Breast epithelium (tissue), 3 donors: ENCODE data around the gene NACAD.

Experiments
- POLR2A ChIP-seq: fragments of 450-650 bp; IDR thresholded peaks from one replicate; pipeline ENCODE4 v1.6.1; 2016; ENCODE audit warnings: antibody characterized with exemption, mild to moderate bottlenecking, moderate library complexity
- POLR2AphosphoS5 ChIP-seq, 3 donors: sonication (generic); formaldehyde crosslinking; IDR thresholded peaks; one replicate each; pipeline ENCODE4 v1.6.1; 2017; ENCODE audit warnings: antibody characterized with exemption in 3 of 3
- TF ChIP-seq, protein P1 (sequence below), 3 donors: fragments of 450-650 bp; IDR thresholded peaks; one replicate each; pipeline ENCODE4 v1.5.1; 2016 to 2017; ENCODE audit warnings: antibody characterized with exemption in 3 of 3, mild to moderate bottlenecking in 3 of 3, moderate library complexity in 3 of 3

DNA sequence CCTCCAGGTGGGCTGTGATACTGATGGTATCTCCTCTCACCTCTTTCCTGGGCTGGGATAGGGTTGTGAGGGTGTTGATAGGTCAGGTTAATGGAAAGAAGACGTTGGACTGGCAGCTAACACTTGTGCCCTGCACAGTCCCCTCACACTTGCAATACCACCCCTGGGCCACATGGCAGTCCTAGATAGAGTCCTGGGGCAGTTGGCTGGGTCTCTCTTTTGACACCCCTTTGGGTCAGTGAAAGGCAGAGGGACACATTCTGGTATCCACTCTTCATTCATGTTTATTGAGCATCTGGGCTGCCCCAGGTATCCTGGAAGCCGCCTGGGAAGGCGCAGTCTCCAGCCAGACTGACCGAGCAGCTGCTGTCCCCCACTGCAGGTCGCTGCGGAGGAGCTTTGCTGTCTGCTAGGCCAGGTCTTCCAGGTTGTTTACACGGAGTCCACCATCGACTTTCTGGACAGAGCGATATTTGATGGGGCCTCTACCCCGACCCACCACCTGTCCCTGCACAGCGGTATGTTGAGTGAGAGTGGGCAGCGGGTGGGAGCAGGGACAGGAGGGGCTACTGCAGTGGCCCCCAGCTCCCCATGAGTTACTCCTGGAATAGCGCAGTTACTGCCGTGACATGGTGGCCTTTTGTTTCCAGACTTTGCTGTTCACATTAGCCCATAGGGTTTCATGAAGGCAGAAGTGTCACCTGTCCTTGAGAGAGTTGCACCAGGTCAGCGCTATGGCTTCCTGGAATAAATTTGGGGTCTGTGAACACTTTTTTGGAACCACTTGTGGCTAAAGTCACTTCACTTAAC is 19.1 kb downstream of the NACAD start:
- TF ChIP-seq, protein P1, sequence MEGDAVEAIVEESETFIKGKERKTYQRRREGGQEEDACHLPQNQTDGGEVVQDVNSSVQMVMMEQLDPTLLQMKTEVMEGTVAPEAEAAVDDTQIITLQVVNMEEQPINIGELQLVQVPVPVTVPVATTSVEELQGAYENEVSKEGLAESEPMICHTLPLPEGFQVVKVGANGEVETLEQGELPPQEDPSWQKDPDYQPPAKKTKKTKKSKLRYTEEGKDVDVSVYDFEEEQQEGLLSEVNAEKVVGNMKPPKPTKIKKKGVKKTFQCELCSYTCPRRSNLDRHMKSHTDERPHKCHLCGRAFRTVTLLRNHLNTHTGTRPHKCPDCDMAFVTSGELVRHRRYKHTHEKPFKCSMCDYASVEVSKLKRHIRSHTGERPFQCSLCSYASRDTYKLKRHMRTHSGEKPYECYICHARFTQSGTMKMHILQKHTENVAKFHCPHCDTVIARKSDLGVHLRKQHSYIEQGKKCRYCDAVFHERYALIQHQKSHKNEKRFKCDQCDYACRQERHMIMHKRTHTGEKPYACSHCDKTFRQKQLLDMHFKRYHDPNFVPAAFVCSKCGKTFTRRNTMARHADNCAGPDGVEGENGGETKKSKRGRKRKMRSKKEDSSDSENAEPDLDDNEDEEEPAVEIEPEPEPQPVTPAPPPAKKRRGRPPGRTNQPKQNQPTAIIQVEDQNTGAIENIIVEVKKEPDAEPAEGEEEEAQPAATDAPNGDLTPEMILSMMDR (IDR thresholded peaks at IDR 0.05) = no peak
- TF ChIP-seq POLR2A = no peak
- no peak for TF ChIP-seq POLR2AphosphoS5 (IDR thresholded peaks at IDR 0.05)
